K562 (cell line): ENCODE data around the gene TUBB2A. TPM values are rescaled to one million over a fixed set of nuclear protein-coding genes. Genes with fewer than 3 reads are reported as not detected.

Source experiments
- ETS2 ChIP-seq: IDR thresholded peaks from 2 replicates; pipeline ENCODE4 v1.6.1; 2016; ENCODE audit warnings: borderline replicate concordance, missing genetic modification characterization, mild to moderate bottlenecking, moderate library complexity, missing compliant biosample characterization; ENCODE audit not compliant: poor library complexity, severe bottlenecking
- FOXJ2 ChIP-seq: fragments of 200-800 bp; sonication (Bioruptor generic); IDR thresholded peaks from 2 replicates; pipeline ENCODE4 v1.6.1; 2016; ENCODE audit warnings: missing genetic modification characterization, missing compliant biosample characterization
- KDM5B ChIP-seq: fragments of 200-600 bp; sonication (generic); IDR thresholded peaks from 2 replicates; pipeline ENCODE4 v1.6.1; 2012; ENCODE audit warnings: low read depth, mild to moderate bottlenecking, moderate library complexity, low read length, control low read depth, inconsistent platforms; ENCODE audit not compliant: insufficient replicate concordance
- TARDBP ChIP-seq: fragments of 450-650 bp; IDR thresholded peaks from 2 replicates; pipeline ENCODE4 v1.6.1; 2016
- polyA plus RNA-seq, 8 experiments: library from polyadenylated mRNA; depleted of rRNA in 4 of 8; stranded (reverse) in 5 of 8; unstranded in 3 of 8; fragments of >200 nt; fragmentation: Nextera tagmentation in 2 of 8; fragmentation: Illumina TruSeq in 1 of 8; extraction: Ambion mirVana in 2 of 8; extraction: Trizol in 1 of 8; gene quantifications; 2 replicates each; pipeline versions ENCODE4 v1.2.1 to v1.2.3, GENCODE V29; 2011 to 2014; ENCODE audit warnings: inconsistent platforms in 1 of 8, missing spikeins in 1 of 8
- total RNA-seq, 7 experiments: library from RNA; depleted of rRNA in 6 of 7; stranded (reverse); fragments of >200 nt in 6 of 7; fragmentation: Illumina TruSeq in 2 of 7; extraction: Trizol in 2 of 7; gene quantifications; 2 replicates each; pipeline versions ENCODE4 v1.2.1 to v1.2.3, GENCODE V29; 2011 to 2021; ENCODE audit warnings: low replicate concordance in 1 of 7
- TF ChIP-seq, protein P1 (sequence below): sonication (generic); formaldehyde crosslinking; IDR thresholded peaks from 2 replicates; pipeline ENCODE4 v1.8.0; 2022; ENCODE audit warnings: missing genetic modification reagents, mild to moderate bottlenecking, borderline replicate concordance
- TF ChIP-seq, protein P2 (sequence below): fragments of 450-650 bp; IDR thresholded peaks from 2 replicates; pipeline ENCODE4 v1.6.1; 2018; ENCODE audit not compliant: partially characterized antibody

Gene TUBB2A
- total and polyA plus RNA-seq, 9 of the 15 experiments (the other 6 are each of a cell fraction or from before 2014, with no cell fraction given) = 3.6 to 92.1 (median 45.6) TPM

DNA sequence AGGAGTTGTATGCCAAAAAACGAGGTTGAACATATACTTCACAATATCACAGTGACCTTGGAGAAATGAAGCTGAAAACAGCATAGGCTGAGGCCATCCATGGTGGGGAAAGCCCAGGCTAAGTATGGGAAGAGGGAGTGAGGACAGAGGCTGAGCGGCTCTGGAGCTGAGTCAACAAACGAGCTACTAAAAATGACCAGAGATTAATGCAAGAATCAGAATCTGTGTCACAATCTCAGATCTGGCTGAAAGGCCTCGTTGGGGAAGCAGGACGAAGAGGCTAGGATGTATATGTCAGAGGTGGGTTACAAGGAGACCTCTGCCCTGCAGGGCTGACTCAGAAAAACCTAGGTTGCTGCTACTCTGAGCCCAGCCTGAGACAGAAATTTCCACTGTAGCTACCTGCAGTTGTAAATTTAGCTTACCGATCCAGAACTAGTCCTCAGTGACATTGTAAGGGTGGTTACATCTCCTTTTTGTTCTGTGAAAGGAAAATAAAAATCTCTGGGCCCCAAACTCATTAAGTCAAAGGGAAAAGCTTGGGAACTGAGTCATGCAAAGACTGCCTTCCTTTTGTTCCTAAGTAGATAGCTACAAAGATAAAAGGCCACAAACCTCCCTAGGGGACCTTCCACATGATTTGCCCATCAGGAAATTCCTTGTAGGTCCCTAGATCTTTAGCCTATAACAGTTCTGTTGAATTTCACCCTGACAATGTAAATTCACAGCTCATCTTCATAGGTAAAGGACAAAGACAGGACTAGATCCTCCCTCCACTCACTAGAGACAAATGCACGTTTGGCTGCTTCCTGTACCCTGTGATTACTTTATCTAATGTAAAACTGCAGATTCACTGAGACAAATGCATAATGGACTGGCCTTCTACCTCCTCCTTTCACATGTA, 8.5 kb upstream of the TUBB2A start (continued):
- TF ChIP-seq, protein P1, sequence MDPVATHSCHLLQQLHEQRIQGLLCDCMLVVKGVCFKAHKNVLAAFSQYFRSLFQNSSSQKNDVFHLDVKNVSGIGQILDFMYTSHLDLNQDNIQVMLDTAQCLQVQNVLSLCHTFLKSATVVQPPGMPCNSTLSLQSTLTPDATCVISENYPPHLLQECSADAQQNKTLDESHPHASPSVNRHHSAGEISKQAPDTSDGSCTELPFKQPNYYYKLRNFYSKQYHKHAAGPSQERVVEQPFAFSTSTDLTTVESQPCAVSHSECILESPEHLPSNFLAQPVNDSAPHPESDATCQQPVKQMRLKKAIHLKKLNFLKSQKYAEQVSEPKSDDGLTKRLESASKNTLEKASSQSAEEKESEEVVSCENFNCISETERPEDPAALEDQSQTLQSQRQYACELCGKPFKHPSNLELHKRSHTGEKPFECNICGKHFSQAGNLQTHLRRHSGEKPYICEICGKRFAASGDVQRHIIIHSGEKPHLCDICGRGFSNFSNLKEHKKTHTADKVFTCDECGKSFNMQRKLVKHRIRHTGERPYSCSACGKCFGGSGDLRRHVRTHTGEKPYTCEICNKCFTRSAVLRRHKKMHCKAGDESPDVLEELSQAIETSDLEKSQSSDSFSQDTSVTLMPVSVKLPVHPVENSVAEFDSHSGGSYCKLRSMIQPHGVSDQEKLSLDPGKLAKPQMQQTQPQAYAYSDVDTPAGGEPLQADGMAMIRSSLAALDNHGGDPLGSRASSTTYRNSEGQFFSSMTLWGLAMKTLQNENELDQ (CRISPR knock-in tag) = no peak
- no peak for TF ChIP-seq TARDBP
- TF ChIP-seq KDM5B = peak; percentile 39
- no peak for TF ChIP-seq ETS2 (tag)
- TF ChIP-seq FOXJ2 = no peak
- TF ChIP-seq, protein P2, sequence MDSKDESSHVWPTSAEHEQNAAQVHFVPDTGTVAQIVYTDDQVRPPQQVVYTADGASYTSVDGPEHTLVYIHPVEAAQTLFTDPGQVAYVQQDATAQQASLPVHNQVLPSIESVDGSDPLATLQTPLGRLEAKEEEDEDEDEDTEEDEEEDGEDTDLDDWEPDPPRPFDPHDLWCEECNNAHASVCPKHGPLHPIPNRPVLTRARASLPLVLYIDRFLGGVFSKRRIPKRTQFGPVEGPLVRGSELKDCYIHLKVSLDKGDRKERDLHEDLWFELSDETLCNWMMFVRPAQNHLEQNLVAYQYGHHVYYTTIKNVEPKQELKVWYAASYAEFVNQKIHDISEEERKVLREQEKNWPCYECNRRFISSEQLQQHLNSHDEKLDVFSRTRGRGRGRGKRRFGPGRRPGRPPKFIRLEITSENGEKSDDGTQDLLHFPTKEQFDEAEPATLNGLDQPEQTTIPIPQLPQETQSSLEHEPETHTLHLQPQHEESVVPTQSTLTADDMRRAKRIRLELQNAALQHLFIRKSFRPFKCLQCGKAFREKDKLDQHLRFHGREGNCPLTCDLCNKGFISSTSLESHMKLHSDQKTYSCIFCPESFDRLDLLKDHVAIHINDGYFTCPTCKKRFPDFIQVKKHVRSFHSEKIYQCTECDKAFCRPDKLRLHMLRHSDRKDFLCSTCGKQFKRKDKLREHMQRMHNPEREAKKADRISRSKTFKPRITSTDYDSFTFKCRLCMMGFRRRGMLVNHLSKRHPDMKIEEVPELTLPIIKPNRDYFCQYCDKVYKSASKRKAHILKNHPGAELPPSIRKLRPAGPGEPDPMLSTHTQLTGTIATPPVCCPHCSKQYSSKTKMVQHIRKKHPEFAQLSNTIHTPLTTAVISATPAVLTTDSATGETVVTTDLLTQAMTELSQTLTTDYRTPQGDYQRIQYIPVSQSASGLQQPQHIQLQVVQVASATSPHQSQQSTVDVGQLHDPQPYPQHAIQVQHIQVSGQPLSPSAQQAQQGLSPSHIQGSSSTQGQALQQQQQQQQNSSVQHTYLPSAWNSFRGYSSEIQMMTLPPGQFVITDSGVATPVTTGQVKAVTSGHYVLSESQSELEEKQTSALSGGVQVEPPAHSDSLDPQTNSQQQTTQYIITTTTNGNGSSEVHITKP = peak; percentile 65
